Right hindlimb (tissue), 1 donor: Measurements from ENCODE around the gene P3H4.
"Not testable (repeated sequence)": the region's sequence is repeated elsewhere in the genome, so short reads cannot be mapped to it uniquely, and the experiment has no call there.

Experiments
- DNase-seq: peaks from one replicate; pipeline ENCODE4 v3.0.0-alpha.2; 2018

Gene P3H4

GRCh38 chr17:41792845-41793783 is 18.6 kb downstream of the P3H4 start:
- no peak for DNase-seq

- DNase-seq = no peak
Measured at GRCh38 chr17:41787021-41787418, 24.7 kb downstream of the P3H4 start.

GRCh38 chr17:41786227-41787020 is 25.3 kb downstream of the P3H4 start, which contains the start of gene JUP:
JUP (minus strand) TSS chr17:41786711; CDS start chr17:41771854, 14,857 bp downstream.
- peak; percentile 99 for DNase-seq

- no peak for DNase-seq
Measured at GRCh38 chr17:41785859-41786226, 25.9 kb downstream of the P3H4 start.

- DNase-seq = peak; percentile 74
Measured at GRCh38 chr17:41785091-41785858, 26.5 kb downstream of the P3H4 start.

- no peak for DNase-seq
Measured at GRCh38 chr17:41784207-41784744, 27.5 kb downstream of the P3H4 start.

- no peak for DNase-seq
Measured at GRCh38 chr17:41782142-41782541, 29.6 kb downstream of the P3H4 start.

- DNase-seq = no peak
Measured at GRCh38 chr17:41781404-41782110, 30.2 kb downstream of the P3H4 start.

GRCh38 chr17:41779954-41780353 is 31.8 kb downstream of the P3H4 start:
- no peak for DNase-seq

GRCh38 chr17:41777574-41778188 is 34.1 kb downstream of the P3H4 start:
- DNase-seq = peak; percentile 93

GRCh38 chr17:41777157-41777573 is 34.6 kb downstream of the P3H4 start:
- peak; percentile 80 for DNase-seq

- DNase-seq = not testable (repeated sequence)
Measured at GRCh38 chr17:41776262-41776900, 35.4 kb downstream of the P3H4 start.

- no peak for DNase-seq
Measured at GRCh38 chr17:41775394-41776226, 36.1 kb downstream of the P3H4 start.

- DNase-seq = no peak
Measured at GRCh38 chr17:41773731-41774193, 38.0 kb downstream of the P3H4 start.

- peak; percentile 72 for DNase-seq
Measured at GRCh38 chr17:41773190-41773588, 38.6 kb downstream of the P3H4 start.

GRCh38 chr17:41772586-41773189 is 39.1 kb downstream of the P3H4 start:
- DNase-seq = no peak

GRCh38 chr17:41772218-41772585 is 39.5 kb downstream of the P3H4 start:
- no peak for DNase-seq

- DNase-seq = no peak
Measured at GRCh38 chr17:41771389-41772206, 40.2 kb downstream of the P3H4 start.

GRCh38 chr17:41769985-41770384 is 41.8 kb downstream of the P3H4 start:
- DNase-seq = no peak
